Panc1 (cell line): ENCODE measurements around the gene SLC1A3. TPM values are rescaled to one million over a fixed set of nuclear protein-coding genes. Genes with fewer than 3 reads are reported as not detected.

Experiments
- ATAC-seq: fragments of 200-7000 bp; cut with Tn5 transposase; 2 replicates; pipeline ENCODE4 v1.9.1; 2020; ENCODE audit warnings: mild to moderate bottlenecking, moderate library complexity
- BruUV-seq: library from RNA; stranded (reverse); fragments of 400-500 nt; replicated peaks from 2 replicates; lab custom pipeline; 2021; lab: Mats Ljungman, UMichigan
- CTCF ChIA-PET: fragments of 300-600 bp; sonication (Branson Sonifier 250); formaldehyde crosslinking; loops from one replicate; lab custom pipeline; 2022; ENCODE audit warnings: antibody characterized with exemption; lab: Charles Lee
- POLR2A ChIA-PET: fragments of 300-600 bp; sonication (Branson Sonifier 250); formaldehyde crosslinking; loops from one replicate; lab custom pipeline; 2022; ENCODE audit warnings: antibody characterized with exemption; lab: Charles Lee
- DNase-seq: peaks from one replicate; pipeline ENCODE4 v3.0.0-alpha.2; 2010; ENCODE audit warnings: low read depth, low spot score
- H3K27ac ChIP-seq: 2 replicates; pipeline ENCODE4 v1.5.1; 2011; ENCODE audit warnings: mild to moderate bottlenecking, low read length, inconsistent platforms
- H3K27me3 ChIP-seq: fragments of 200-500 bp; sonication (Bioruptor generic); 2 replicates; pipeline ENCODE4 v1.6.0; 2014; ENCODE audit warnings: low read length, inconsistent platforms; ENCODE audit not compliant: control insufficient read depth, insufficient read depth
- H3K36me3 ChIP-seq: fragments of 200-500 bp; sonication (Bioruptor generic); 2 replicates; pipeline ENCODE4 v1.5.1; 2014; ENCODE audit warnings: inconsistent platforms, mild to moderate bottlenecking, low read length, moderate library complexity; ENCODE audit not compliant: control insufficient read depth, insufficient read depth
- H3K4me1 ChIP-seq: 2 replicates; pipeline ENCODE4 v1.5.1; 2011; ENCODE audit warnings: inconsistent platforms, mild to moderate bottlenecking, low read length, moderate library complexity; ENCODE audit not compliant: control insufficient read depth, insufficient read depth
- H3K4me3 ChIP-seq, 2 experiments: 2 replicates each; pipeline ENCODE4 v1.5.1; 2011 to 2012; ENCODE audit warnings: low read depth in 2 of 2, low read length in 2 of 2, mild to moderate bottlenecking in 2 of 2, inconsistent platforms in 1 of 2, moderate library complexity in 1 of 2
- H3K9me3 ChIP-seq: fragments of 200-500 bp; sonication (Bioruptor generic); 2 replicates; pipeline ENCODE4 v1.5.1; 2014; ENCODE audit warnings: low read depth, mild to moderate bottlenecking, inconsistent platforms, low read length, moderate library complexity; ENCODE audit not compliant: control insufficient read depth, insufficient read depth
- POLR2AphosphoS5 ChIP-seq: IDR thresholded peaks from 2 replicates; pipeline ENCODE4 v1.6.1; 2012; ENCODE audit warnings: mild to moderate bottlenecking, low read depth, low read length, moderate library complexity
- SIN3A ChIP-seq: IDR thresholded peaks from 2 replicates; pipeline ENCODE4 v1.6.1; 2012; ENCODE audit warnings: low read depth, mild to moderate bottlenecking, low read length, moderate library complexity, borderline replicate concordance; ENCODE audit not compliant: insufficient read depth
- TCF7L2 ChIP-seq: IDR thresholded peaks from 2 replicates; pipeline ENCODE4 v1.6.1; 2011; ENCODE audit warnings: mild to moderate bottlenecking, low read depth, low read length, inconsistent platforms
- in situ Hi-C: cut with HindIII; loops from 2 replicates; pipeline ENCODE4 v1.10.0; 2016; ENCODE audit warnings: low sequenced_read_pairs, low pct_unique_long_range_greater_than_20kb
- intact Hi-C: fragments of 100-400 bp; cut with micrococcal nuclease; formaldehyde crosslinking; loops from one replicate; pipeline ENCODE4 v1.10.0; 2022; ENCODE audit not compliant: unreplicated experiment
- total RNA-seq: library from RNA; stranded (reverse); gene quantifications from one replicate; pipeline ENCODE4 v1.2.1, GENCODE V29; 2021; ENCODE audit not compliant: unreplicated experiment
- TF ChIP-seq, protein P1 (sequence below): fragments of 450-650 bp; IDR thresholded peaks from 2 replicates; pipeline ENCODE4 v1.5.1; 2017; ENCODE audit warnings: mild to moderate bottlenecking
- TF ChIP-seq, protein P2 (sequence below), 2 experiments: IDR thresholded peaks; 2 replicates each; pipeline ENCODE4 v1.6.1; 2011 to 2012; ENCODE audit warnings: low read depth in 2 of 2, control low read depth in 1 of 2, low read length in 1 of 2, mild to moderate bottlenecking in 1 of 2, moderate library complexity in 1 of 2; ENCODE audit not compliant: insufficient read depth in 1 of 2

The SLC1A3 gene
- total RNA-seq, 1 experiment from 2014 or later, result 0.13 TPM

DNA sequence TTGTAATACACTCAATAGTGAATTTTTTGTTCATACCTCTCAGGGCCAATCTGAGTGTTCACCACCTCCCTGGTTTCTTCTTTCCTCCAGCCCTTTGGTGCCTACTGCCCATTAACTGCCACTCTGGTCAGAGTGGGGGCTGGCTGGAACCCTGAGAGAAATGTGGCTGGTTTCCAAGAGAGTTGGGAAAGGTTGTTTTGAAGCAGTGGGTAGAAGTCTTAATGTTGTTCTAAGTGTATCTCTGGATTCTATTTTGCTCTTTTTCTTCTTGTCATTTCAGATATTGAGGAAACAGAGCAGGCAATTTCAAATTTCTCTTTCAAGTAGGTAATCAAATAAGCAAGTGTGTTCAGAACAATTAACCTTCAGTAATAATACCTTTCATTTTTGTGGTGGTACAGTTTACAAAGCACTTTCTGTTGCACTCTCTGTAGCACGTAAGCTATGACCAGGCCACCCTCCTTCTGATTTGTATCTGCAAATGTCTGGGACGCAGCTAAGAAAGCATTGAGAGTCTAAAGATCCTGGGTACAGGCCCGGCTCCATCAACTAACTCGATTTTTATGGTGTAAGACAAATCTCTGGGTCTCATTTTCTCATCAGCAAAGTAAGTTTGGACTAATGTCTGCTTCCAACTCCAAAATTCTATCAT, 8.4 kb downstream of the SLC1A3 start:
- CTCF ChIA-PET, result no interaction called here
- no peak overlapping the region for H3K4me3 ChIP-seq
- no peaks in the 10 kb centered on the region for H3K4me1 ChIP-seq
- TF ChIP-seq SIN3A (no peak), POLR2AphosphoS5 (no peak), TCF7L2 (no peak)
- TF ChIP-seq, protein P1, sequence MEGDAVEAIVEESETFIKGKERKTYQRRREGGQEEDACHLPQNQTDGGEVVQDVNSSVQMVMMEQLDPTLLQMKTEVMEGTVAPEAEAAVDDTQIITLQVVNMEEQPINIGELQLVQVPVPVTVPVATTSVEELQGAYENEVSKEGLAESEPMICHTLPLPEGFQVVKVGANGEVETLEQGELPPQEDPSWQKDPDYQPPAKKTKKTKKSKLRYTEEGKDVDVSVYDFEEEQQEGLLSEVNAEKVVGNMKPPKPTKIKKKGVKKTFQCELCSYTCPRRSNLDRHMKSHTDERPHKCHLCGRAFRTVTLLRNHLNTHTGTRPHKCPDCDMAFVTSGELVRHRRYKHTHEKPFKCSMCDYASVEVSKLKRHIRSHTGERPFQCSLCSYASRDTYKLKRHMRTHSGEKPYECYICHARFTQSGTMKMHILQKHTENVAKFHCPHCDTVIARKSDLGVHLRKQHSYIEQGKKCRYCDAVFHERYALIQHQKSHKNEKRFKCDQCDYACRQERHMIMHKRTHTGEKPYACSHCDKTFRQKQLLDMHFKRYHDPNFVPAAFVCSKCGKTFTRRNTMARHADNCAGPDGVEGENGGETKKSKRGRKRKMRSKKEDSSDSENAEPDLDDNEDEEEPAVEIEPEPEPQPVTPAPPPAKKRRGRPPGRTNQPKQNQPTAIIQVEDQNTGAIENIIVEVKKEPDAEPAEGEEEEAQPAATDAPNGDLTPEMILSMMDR, result no peak
- TF ChIP-seq, protein P2, sequence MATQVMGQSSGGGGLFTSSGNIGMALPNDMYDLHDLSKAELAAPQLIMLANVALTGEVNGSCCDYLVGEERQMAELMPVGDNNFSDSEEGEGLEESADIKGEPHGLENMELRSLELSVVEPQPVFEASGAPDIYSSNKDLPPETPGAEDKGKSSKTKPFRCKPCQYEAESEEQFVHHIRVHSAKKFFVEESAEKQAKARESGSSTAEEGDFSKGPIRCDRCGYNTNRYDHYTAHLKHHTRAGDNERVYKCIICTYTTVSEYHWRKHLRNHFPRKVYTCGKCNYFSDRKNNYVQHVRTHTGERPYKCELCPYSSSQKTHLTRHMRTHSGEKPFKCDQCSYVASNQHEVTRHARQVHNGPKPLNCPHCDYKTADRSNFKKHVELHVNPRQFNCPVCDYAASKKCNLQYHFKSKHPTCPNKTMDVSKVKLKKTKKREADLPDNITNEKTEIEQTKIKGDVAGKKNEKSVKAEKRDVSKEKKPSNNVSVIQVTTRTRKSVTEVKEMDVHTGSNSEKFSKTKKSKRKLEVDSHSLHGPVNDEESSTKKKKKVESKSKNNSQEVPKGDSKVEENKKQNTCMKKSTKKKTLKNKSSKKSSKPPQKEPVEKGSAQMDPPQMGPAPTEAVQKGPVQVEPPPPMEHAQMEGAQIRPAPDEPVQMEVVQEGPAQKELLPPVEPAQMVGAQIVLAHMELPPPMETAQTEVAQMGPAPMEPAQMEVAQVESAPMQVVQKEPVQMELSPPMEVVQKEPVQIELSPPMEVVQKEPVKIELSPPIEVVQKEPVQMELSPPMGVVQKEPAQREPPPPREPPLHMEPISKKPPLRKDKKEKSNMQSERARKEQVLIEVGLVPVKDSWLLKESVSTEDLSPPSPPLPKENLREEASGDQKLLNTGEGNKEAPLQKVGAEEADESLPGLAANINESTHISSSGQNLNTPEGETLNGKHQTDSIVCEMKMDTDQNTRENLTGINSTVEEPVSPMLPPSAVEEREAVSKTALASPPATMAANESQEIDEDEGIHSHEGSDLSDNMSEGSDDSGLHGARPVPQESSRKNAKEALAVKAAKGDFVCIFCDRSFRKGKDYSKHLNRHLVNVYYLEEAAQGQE (IDR thresholded peaks at IDR 0.05; ENCODE audit: insufficient read depth in 1 of 2, low read depth in 2 of 2, low read length in 1 of 2), result no peak
- peaks cover 11% of the 10 kb centered on the region; the same call in 1 of the 2 replicates for H3K27me3 ChIP-seq
- no peak for ATAC-seq
- no peaks in the 10 kb centered on the region for H3K36me3 ChIP-seq
- in situ Hi-C loops, result no loop called here
- POLR2A ChIA-PET, result no interaction called here
- H3K9me3 ChIP-seq, result no peaks in the 10 kb centered on the region
- no peak for DNase-seq
- no TSS peak for BruUV-seq
- H3K27ac ChIP-seq, result no peak overlapping the region
- intact Hi-C loops, result no loop called here

DNA sequence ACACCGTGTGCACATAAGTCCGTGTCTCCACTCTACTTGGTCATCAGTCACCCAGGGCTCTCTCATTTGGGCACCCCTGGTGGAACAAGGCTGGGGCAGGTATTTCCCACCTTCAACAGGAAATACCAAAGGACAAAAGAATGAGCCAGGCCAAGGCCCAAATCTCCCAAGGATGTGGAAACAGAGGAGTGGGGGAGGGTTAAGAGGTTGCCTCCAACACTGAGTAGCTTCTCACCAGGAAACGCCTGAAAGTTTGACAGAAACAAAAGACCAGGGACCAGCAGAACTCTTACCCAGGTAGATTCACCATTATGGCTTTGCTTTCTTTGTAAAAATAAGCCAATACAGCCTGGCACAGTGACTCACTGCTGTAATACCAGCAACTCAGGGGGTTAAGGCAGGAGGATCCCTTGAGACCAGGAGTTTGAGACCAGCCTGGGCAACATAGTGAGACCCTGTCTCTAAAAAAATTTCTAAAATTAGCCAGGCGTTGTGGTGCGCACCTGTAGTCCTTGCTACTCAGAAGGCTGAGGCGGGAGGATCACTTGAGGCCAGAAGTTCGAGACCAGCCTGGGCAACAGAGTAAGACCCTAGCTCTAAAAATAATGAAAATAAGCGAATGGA, 12.7 kb downstream of the SLC1A3 start:
- Histone ChIP-seq H3K27me3 (peaks cover 9% of the 10 kb centered on the region; the same call in 1 of the 2 replicates), H3K27ac (no peak overlapping the region), H3K36me3 (no peaks in the 10 kb centered on the region), H3K9me3 (no peaks in the 10 kb centered on the region), H3K4me1 (no peaks in the 10 kb centered on the region), H3K4me3 (no peak overlapping the region)
- in situ Hi-C loops, result no loop called here
- intact Hi-C loops, result no loop called here
- ChIA-PET CTCF (no interaction called here), POLR2A (no interaction called here)
- BruUV-seq, result no TSS peak
- ATAC-seq (no peak), DNase-seq (no peak)
- TF ChIP-seq SIN3A, result no peak
- no peak for TF ChIP-seq TCF7L2
- TF ChIP-seq, protein P2 (IDR thresholded peaks at IDR 0.05; ENCODE audit: insufficient read depth in 1 of 2, low read depth in 2 of 2, low read length in 1 of 2), result no peak
- TF ChIP-seq, protein P1, result no peak
- TF ChIP-seq POLR2AphosphoS5, result no peak
